Tibial artery (tissue), 4 donors: ENCODE results near the gene PPP1R10.

Experiments used
- DNase-seq, 2 donors: peaks; one replicate each; pipeline ENCODE4 v3.0.0-alpha.2; 2019
- H3K27ac ChIP-seq, 2 donors: fragments of 200-600 bp; sonication (generic) in 1 of 2; 1 replicate in 1 of 2; 2 replicates in 1 of 2; pipeline ENCODE4 v1.5.1; 2018 to 2019; ENCODE audit warnings: mild to moderate bottlenecking in 1 of 2
- H3K27me3 ChIP-seq, 2 donors: fragments of 200-600 bp; sonication (generic) in 1 of 2; one replicate each; pipeline versions ENCODE4 v1.5.1 to v1.6.0; 2016 to 2019
- H3K36me3 ChIP-seq, 3 donors: fragments of 200-600 bp; sonication (generic) in 2 of 3; one replicate each; pipeline ENCODE4 v1.5.1; 2016 to 2019; ENCODE audit warnings: mild to moderate bottlenecking in 2 of 3
- H3K4me1 ChIP-seq, 4 donors: fragments of 200-600 bp; sonication (generic) in 2 of 4; 1 replicate in 3 of 4; 2 replicates in 1 of 4; pipeline ENCODE4 v1.5.1; 2016 to 2019
- H3K4me3 ChIP-seq, 2 donors: fragments of 200-600 bp; sonication (generic) in 1 of 2; 1 replicate in 1 of 2; 2 replicates in 1 of 2; pipeline ENCODE4 v1.5.1; 2018 to 2019; ENCODE audit warnings: mild to moderate bottlenecking in 2 of 2
- H3K9me3 ChIP-seq, 3 donors: fragments of 200-600 bp; sonication (generic) in 1 of 3; one replicate each; pipeline ENCODE4 v1.5.1; 2016 to 2019
- intact Hi-C: fragments of 100-400 bp; cut with DNase I; formaldehyde crosslinking; loops from one replicate; pipeline ENCODE4 v1.15.0; 2023; ENCODE audit warnings: low total_unique reads
- TF ChIP-seq, protein P1 (sequence below), 2 experiments: fragments of 200-600 bp in 1 of 2; fragments of 450-650 bp in 1 of 2; IDR thresholded peaks; one replicate each; pipeline ENCODE4 v1.5.1; 2017 to 2019; ENCODE audit warnings: antibody characterized with exemption in 2 of 2, mild to moderate bottlenecking in 1 of 2, moderate library complexity in 1 of 2

The PPP1R10 gene

DNA sequence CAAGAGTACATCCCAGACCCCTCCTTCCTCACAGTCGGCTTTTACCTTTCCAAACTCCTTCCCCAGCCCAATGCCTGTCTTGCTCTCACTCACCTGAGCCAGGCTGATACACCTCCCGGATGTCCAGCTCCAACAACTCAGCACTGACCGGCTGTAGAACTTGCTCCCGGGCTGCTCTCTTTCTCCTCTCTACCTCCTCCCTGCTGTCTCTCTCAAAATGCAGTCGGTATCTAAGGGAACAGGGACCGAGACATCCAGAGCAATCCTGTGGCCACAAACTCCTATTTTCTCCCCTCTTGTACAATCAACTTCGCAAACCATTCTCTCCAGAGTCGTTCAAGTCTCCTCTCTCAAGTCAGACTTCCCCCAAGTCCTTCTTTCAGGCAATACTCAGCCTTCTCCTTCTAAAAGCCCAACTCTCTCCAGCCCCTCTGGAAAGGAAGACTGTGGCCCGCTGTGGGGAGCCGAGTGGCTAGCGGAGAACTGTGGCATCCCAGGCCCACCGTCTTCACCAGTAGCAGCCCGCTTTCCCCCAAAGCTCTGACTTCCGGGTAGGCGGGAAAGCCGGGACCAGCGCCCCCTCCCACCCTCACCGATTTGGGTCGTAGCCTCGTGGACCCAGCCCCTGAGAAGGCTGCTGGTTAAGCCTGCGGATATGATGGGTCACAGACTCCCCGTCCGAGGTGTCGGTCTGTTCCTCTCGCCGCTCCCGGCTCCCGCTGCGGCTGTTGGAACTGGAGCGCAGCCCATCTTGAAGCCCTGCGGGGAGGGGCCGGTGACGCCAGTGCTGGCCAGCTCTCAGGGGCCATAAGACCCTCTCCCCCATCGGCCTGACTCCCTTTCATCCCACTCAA lies 61.9 kb downstream of the PPP1R10 start:
- Histone ChIP-seq H3K27me3 (no peaks in the 10 kb centered on the region), H3K4me1 (peaks cover 0 to 28% (median 18%) of the 10 kb centered on the region in 4 donors), H3K9me3 (no peaks in the 10 kb centered on the region), H3K4me3 (peak overlapping the region; percentile 85), H3K36me3 (peaks cover 24 to 40% (median 38%) of the 10 kb centered on the region in 3 donors), H3K27ac (peak overlapping the region; percentile 98 to 100)
- TF ChIP-seq, protein P1, sequence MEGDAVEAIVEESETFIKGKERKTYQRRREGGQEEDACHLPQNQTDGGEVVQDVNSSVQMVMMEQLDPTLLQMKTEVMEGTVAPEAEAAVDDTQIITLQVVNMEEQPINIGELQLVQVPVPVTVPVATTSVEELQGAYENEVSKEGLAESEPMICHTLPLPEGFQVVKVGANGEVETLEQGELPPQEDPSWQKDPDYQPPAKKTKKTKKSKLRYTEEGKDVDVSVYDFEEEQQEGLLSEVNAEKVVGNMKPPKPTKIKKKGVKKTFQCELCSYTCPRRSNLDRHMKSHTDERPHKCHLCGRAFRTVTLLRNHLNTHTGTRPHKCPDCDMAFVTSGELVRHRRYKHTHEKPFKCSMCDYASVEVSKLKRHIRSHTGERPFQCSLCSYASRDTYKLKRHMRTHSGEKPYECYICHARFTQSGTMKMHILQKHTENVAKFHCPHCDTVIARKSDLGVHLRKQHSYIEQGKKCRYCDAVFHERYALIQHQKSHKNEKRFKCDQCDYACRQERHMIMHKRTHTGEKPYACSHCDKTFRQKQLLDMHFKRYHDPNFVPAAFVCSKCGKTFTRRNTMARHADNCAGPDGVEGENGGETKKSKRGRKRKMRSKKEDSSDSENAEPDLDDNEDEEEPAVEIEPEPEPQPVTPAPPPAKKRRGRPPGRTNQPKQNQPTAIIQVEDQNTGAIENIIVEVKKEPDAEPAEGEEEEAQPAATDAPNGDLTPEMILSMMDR (IDR thresholded peaks at IDR 0.05), result no peak
- peak; percentile 46 to 78 for DNase-seq
- intact Hi-C loops, result loop anchor here (5.0 kb wide), 1 partner anchor 62 kb away; the partner anchor contains the start of genes MRPS18B and PPP1R10

DNA sequence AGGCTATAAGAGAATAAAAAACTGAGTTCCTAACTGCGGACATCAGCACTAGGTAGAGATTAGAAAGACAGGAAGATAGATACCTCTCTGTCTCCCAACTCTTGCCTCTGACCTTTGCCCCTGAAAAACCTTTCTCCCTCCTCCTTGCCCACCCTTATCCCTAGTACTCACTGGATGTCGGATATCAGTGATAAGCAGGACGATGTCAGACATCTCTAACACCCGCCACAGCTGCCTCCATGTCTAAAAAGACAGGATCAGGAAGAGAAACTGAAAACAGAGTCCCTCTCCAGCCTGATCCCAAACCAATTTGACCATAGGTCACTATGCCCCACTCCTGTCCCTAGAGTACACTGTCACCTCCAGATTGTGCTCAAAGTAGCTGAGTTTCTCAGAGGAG lies 62.6 kb downstream of the PPP1R10 start:
- intact Hi-C loops, result no loop called here
- H3K9me3 ChIP-seq, result no peaks in the 10 kb centered on the region
- no peak for DNase-seq
- peaks cover 0 to 28% (median 18%) of the 10 kb centered on the region in 4 donors for H3K4me1 ChIP-seq
- H3K36me3 ChIP-seq, result peaks cover 26 to 48% (median 42%) of the 10 kb centered on the region in 3 donors
- H3K4me3 ChIP-seq, result no peak overlapping the region
- no peaks in the 10 kb centered on the region for H3K27me3 ChIP-seq
- TF ChIP-seq, protein P1 (IDR thresholded peaks at IDR 0.05), result no peak
- peak overlapping the region in 1 of 2 donors; percentile 98 for H3K27ac ChIP-seq
